ENCODE results near the gene SMIM12. TPM values are rescaled to one million over a fixed set of nuclear protein-coding genes. Genes with fewer than 3 reads are reported as not detected.
A peak's percentile ranks its signal among the peaks of the same experiment; 100 is the strongest.

SMIM12 gene
- polyA plus RNA-seq, 1 experiment, result 41.7 TPM

DNA sequence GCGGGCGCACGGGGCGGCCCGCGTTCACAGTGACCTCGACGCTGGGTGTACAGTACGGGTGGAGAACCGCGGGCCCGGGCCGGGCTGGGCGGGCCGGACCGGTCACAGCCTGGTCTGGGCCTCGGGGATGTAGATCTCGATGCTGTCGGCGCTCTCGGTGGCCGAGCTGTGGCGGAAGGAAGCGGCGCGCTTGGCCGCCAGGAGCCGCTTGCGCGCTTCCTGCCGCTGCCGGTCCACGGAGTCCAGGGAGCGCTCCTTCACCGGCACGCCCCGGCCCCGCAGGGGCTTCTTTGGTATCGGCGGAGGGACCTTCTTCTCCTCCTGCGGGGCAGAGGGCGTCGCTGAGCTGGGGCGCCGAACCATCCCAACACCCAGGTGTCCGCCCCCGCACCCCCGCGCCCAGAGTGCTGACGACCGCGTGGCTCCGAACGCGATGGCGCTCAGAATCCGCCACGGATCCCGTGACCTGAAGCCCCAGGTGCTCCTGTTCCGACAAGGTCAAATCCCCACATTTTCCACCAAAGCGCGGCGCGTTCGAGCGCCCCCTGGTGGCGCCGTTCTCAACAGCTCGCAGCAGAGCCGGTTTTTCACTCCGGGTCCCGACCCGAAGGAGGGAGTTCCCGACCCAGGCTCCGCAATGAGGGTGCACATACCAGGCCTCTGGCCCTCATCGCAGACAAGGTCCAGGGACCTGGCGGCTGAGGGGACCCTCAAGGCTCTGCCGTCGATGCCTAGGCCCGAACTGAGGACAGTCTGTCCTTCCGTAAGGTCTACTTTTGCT is 6.6 kb upstream of the SMIM12 start:
- peak; percentile 24 for DNase-seq (ENCODE audit: low read depth, low spot score)
- H3K27ac ChIP-seq (ENCODE audit: low read depth, low read length), result no peak overlapping the region
- peaks cover 22% of the 10 kb centered on the region for H3K27me3 ChIP-seq (ENCODE audit: control insufficient read depth, insufficient read depth, low read length)
- H3K4me3 ChIP-seq (ENCODE audit: low read depth, low read length), result peak overlapping the region; percentile 74
- POLR2A ChIA-PET, result interaction anchor here (1.2 kb wide), 1 partner anchor 327 kb away, joined by 6 read pairs; the partner anchor contains the start of gene SFPQ
- CTCF ChIA-PET, result interaction anchor here (0.6 to 4.4 kb wide), 22 partner anchors 8 to 550 kb away, joined by 3 to 70 read pairs (median 4); partner anchors contain the start of gene TMEM35B
- TF ChIP-seq, protein P1, sequence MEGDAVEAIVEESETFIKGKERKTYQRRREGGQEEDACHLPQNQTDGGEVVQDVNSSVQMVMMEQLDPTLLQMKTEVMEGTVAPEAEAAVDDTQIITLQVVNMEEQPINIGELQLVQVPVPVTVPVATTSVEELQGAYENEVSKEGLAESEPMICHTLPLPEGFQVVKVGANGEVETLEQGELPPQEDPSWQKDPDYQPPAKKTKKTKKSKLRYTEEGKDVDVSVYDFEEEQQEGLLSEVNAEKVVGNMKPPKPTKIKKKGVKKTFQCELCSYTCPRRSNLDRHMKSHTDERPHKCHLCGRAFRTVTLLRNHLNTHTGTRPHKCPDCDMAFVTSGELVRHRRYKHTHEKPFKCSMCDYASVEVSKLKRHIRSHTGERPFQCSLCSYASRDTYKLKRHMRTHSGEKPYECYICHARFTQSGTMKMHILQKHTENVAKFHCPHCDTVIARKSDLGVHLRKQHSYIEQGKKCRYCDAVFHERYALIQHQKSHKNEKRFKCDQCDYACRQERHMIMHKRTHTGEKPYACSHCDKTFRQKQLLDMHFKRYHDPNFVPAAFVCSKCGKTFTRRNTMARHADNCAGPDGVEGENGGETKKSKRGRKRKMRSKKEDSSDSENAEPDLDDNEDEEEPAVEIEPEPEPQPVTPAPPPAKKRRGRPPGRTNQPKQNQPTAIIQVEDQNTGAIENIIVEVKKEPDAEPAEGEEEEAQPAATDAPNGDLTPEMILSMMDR (IDR thresholded peaks at IDR 0.05; ENCODE audit: low read depth, low read length), result peak; percentile 94
- H3K9me3 ChIP-seq (ENCODE audit: control insufficient read depth, insufficient read depth, low read length), result no peaks in the 10 kb centered on the region; the same call in 1 of the 2 replicates

DNA sequence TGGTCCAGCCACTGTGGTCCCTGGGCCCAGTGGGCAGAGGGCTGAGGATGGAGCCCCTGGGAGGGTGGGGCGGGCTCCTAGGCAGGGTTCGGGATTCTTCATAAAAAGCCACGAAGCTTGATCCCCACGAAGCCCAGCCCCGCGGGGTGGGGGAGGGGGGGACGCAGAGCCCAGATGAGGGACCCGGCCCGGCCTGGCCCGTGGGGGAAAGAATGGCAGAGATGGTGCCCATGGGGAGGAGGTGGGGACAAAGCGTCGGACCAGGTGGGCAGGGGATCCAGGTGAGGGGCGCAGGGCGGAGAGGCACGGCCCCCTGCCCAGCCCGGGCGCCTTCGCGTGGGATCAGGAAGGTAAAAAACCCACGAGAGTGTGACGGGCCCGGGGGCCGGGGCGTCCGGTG is 6.0 kb upstream of the SMIM12 start:
- CTCF ChIA-PET, result interaction anchor here (0.6 to 4.4 kb wide), 8 partner anchors 8 to 312 kb away, joined by 3 to 70 read pairs (median 4); partner anchors contain the start of gene TMEM35B
- POLR2A ChIA-PET, result no interaction called here
- Histone ChIP-seq H3K27ac (ENCODE audit: low read depth, low read length) (no peak overlapping the region), H3K27me3 (ENCODE audit: control insufficient read depth, insufficient read depth, low read length) (peaks cover 22% of the 10 kb centered on the region), H3K9me3 (ENCODE audit: control insufficient read depth, insufficient read depth, low read length) (no peaks in the 10 kb centered on the region; the same call in 1 of the 2 replicates), H3K4me3 (ENCODE audit: low read depth, low read length) (peak overlapping the region; percentile 74)
- TF ChIP-seq, protein P1 (IDR thresholded peaks at IDR 0.05; ENCODE audit: low read depth, low read length), result no peak
- DNase-seq (ENCODE audit: low read depth, low spot score), result no peak

DNA sequence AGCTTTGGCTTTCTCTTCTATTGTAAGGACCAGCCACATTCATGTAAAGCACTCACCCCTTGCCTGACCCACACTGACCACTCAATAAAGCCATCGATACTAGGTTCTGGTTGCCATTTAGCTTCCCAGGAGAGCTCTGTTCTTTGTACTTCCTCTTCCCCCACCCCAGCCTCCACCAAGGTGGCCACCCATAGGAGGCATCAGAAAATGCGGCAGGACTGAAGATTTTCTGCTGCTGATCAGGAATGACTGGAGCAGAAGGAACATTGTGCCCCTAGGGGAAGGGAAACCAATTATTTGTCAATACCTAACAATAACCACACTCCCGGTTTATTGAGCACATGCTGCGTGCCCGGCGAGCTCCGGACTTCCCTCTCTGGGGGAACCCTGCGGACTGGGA is 5.2 kb upstream of the SMIM12 start:
- ChIA-PET CTCF (interaction anchor here (0.8 to 4.4 kb wide), 3 partner anchors 10 to 49 kb away, joined by 3 to 70 read pairs (median 4); no protein-coding TSS in a partner anchor), POLR2A (no interaction called here)
- TF ChIP-seq, protein P1 (IDR thresholded peaks at IDR 0.05; ENCODE audit: low read depth, low read length), result no peak
- Histone ChIP-seq H3K4me3 (ENCODE audit: low read depth, low read length) (no peak overlapping the region), H3K9me3 (ENCODE audit: control insufficient read depth, insufficient read depth, low read length) (no peaks in the 10 kb centered on the region; the same call in 1 of the 2 replicates), H3K27me3 (ENCODE audit: control insufficient read depth, insufficient read depth, low read length) (peaks cover 22% of the 10 kb centered on the region), H3K27ac (ENCODE audit: low read depth, low read length) (no peak overlapping the region)
- DNase-seq (ENCODE audit: low read depth, low spot score), result no peak

DNA sequence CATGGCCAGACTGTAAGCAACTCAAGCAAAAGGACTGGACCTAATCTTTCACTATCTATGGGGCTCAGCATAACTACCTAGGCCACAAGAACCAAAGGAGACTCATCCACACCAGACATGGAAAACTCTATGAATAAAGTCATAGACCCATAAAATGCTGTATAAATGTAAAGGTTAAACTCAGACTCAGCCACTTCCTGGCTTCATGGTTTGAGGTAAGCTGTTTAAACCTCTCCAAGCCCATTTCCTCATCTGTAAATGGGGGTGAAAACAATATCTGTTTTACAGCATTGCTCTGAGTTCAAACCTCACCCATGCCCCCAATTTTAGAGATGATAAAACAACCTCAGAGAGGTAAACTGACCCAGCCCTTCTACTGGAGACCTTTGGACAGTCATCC is 4.0 kb upstream of the SMIM12 start:
- TF ChIP-seq, protein P1 (IDR thresholded peaks at IDR 0.05; ENCODE audit: low read depth, low read length), result no peak
- Histone ChIP-seq H3K27ac (ENCODE audit: low read depth, low read length) (no peak overlapping the region), H3K27me3 (ENCODE audit: control insufficient read depth, insufficient read depth, low read length) (peaks cover 22% of the 10 kb centered on the region), H3K4me3 (ENCODE audit: low read depth, low read length) (no peak overlapping the region), H3K9me3 (ENCODE audit: control insufficient read depth, insufficient read depth, low read length) (no peaks in the 10 kb centered on the region; the same call in 1 of the 2 replicates)
- ChIA-PET POLR2A (no interaction called here), CTCF (interaction anchor here (4.4 kb wide), 1 partner anchor 10 kb away, joined by 70 read pairs; no protein-coding TSS in a partner anchor)
- no peak for DNase-seq (ENCODE audit: low read depth, low spot score)
